A204.1 (cell line): ENCODE measurements around the gene NUP214.
"Not testable (repeated sequence)": the region's sequence is repeated elsewhere in the genome, so short reads cannot be mapped to it uniquely, and the experiment has no call there.

Experiments
- FAIRE-seq: peaks from 2 replicates; lab custom pipeline; 2012; peaks lifted over from hg19 to GRCh38; lab: Jason Lieb, UNC

Gene NUP214

DNA sequence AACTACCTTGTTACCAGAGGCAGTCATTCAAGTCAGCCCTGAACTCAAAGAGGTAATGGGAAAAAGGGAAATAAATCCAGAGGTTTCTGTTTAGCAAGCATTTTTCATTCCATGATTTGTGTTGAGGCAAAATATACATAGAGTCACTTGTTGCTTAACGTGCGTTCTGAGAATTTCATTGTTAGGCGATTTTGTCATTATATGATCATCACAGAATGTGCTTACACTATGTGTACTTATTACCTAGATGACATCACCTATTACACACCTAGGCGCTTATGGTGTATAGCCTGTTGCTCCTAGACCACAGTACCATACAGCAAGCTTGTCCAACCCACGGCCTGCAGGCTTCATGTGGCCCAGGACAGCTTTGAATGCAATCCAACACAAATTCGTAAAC, 36.2 kb downstream of the NUP214 start:
- FAIRE-seq: no peak

- FAIRE-seq: no peak
Measured at GRCh38 chr9:131162886-131163285, 37.5 kb downstream of the NUP214 start.

DNA sequence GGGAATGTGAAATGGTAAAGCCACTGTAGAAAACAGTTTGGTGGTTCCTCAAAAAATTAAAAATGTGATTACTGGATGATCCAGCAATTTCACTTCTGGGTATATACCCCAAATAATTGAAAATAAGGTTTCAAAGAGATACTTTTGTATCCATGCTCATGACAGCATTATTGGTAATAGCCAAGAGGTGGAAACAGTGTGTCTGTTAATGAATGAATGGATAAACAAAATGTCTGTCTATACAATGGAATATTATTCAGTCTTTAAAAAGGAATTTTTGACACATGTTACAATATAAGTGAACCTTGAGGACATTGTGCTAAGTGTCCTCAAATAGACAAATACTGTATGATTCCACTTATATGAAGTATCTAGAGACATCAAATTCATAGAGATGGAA, 40.1 kb downstream of the NUP214 start:
- no peak for FAIRE-seq

- no peak for FAIRE-seq
Measured at GRCh38 chr9:131167146-131167692, 41.8 kb downstream of the NUP214 start.

DNA sequence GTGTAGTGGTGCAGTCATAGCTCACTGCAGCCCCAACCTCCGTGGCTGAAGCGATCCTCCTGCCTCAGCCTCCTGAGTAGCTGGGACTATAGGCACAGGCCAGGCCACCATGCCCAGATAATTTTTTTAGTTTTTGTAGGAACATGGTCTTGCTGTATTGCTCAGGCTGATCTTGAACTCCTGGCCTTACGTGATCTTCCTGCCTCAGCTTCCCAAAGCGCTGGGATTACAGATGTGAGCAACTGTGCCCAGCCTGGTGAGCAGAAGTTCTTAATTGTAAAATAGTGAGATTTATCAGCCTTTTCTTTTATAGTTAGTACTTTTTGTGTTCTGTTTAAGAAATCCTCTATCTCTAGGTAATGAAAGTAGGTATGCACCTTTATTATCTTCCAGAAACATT, 42.5 kb downstream of the NUP214 start:
- no peak for FAIRE-seq

DNA sequence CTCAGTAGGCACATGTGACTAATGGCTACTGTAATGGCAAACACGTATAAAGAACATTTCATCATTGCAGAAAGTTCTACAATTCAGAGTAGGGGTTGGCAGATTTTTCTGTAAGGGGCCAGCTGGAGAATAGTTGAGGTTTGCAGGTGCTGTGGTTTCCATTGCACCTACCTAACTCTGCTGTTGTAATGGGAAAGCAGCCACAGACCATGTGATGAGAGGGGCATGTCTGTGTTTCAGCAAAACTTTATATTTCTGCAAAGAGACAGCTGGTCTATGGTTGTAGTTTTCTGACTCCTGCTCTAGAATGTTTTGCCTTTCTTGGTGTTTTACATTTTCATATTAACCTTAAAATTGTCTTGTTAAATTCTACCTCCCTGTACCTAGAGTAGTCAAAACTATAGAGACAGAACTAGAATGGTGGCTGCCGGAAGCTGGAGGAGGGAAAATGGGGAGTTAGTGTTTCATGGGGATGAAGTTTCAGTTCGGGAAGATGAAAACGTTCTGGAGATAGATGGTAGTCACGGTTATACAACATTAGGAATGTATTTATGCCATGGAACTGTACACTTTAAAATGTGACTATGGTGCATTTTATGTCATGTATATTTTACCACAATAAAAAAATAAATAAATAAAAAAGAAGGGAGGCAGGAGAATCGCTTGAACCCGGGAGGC, 44.3 kb downstream of the NUP214 start:
- no peak for FAIRE-seq

- FAIRE-seq: no peak
Measured at GRCh38 chr9:131173995-131174394, 48.6 kb downstream of the NUP214 start.

DNA sequence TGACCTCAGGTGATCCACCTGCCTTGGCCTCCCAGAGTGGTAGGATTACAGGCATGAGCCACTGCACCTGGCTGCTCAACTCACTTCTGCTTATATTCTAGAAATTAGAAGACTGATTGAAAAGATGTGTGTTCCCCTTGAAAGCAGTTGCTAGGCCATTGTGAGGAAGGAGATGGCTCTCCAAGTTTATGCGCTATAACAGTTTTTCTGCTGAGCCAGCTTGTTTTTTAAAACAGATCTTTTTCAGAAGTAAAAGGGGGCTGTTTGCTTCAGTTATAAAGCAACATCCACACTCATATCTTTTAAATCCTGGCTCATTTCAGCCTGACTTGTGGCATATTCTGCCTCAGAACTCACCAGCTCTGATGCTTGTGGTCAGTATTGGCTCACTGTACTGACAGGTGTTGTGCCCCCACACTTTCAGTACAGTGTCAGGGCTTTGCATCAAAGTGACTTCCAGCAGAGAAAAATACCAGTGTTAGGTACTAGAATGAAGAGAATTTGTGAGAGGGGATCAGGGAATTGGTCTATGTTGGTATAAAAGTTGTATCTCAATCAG, 49.4 kb downstream of the NUP214 start:
- FAIRE-seq: no peak

GRCh38 chr9:131177898-131178297, 52.5 kb downstream of the NUP214 start:
- FAIRE-seq: no peak

DNA sequence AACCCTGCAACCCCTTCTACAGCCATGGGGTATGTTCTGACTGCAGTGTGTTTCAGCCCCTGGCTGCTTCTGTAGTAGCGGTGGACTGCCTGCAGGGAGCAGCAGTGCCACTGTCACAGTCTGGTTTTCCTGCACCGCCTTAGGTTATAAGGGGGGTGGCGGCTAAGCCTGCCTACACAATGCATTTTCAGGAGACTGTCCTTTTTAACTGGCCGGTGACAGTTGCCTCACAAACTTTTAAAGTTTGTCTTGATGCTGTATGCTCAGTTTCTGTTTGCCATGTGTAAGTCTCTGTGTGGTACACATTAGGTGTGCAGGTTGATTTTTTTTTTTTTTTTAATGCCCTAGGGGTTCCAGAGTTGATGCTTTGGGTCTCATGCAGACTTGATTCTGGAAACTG, 53.0 kb downstream of the NUP214 start:
- FAIRE-seq: no peak

DNA sequence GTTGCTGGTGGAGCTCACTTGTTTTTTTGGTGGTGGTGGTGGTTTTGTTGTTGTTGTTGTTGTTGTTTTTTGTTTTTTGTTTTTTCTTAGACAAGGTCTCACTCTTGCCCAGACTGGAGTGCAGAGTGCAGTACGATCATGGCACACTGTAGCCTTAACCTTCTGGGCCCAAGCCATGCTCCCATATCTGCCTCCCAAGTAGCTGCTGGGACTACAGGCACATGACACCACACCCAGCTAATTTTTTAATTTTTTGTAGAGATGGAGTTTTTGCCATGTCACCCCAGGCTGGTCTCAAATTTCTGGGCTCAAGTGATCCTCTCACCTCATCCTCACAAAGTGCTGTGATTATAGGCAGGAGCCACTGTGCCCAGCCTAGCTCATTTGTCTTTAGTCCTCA, 53.5 kb downstream of the NUP214 start:
- FAIRE-seq: no peak

DNA sequence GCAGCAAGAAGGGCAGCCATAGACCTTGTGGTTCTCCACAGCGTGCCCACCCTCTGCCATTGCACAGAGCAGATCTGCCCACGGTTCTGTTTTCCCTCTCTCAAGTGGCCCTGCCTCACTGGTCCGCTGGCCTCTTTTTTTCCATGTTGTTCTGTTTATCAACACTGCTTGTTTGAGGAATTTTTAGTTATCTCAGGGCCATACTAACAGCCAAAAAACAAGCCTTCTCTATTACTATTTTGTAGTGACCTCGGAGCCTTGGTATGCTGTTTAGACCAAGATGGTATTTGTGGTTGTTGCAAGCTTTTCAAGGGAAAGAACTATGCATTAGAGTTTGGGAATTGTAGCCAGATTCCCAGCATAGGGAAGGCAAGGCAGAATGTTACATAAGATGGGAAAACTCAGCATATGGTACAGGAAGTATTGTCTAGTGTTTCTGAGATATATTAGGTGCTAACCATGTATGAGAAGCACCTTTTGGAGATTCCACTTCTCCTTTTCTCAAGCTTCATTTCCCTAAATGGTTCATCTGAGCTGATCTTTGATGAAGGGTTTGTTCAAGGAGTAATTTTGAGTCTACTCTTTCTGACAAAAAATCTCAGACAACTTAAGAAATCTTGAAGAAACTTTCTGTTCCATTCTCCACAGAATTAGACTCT, 54.3 kb downstream of the NUP214 start:
- FAIRE-seq: no peak

DNA sequence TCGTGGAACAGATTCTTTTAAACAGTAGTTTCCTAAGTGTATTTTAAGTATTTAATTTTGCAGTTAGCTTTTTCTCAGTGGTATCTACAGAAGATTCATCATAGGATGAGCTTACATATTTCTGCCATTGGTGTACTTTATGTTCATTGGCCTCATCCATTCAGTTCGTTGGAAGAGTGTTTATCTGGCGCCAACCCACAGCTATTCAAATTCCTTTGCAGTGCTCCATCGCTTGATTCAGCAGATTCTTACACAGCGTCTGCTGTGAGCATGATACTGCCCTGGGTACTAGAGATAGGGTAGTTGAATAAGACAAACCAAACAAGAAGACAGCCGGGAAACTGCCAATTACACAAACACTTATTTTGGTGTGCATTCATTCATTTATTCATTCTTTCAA, 55.1 kb downstream of the NUP214 start:
- FAIRE-seq: no peak

DNA sequence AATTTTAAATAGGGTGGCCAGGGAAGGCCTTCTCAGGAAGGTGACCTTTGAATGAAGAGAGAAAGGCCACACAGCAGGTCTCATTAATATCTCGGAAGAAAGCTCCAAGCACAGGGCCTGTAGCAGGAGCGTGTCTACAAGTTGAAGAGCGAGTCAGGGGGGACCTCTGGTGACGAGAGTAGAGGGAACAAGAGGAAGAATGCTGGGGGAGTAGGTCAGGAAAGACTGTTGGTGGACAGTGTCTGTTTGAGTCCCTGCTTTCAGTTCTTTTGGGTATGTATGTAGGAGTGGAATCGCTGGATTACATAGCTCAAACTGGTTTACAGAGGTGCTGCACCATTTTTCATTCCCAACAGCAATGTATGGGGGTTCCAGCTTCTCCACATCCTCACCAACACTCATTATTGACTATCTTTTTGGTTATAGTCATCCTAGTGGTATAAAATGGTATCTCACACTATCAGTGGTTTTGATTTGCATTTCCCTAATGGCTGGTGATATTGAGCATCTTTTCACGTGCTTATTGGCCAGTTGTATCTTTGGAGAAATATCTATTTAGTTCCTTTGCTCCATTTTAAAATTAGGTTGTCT, 55.8 kb downstream of the NUP214 start:
- no peak for FAIRE-seq

DNA sequence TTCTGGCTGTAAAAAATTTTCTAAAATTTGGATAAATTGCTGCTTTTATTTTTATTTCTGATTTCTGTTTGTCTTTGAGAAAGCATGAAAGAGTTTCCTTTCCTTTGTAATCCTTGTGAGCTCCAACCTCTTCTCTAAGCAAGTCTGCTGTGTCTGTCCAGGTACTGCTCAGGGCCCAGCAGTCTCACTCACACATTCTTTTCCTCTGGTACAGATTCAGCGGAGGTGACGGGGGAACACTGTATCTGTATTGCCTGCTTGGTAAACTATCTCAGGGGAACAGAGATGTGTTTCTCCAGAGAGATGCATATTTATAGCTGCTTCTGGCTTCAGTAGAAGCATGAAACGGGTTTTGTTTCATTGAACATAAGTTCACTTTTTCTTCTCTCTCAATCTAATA, 60.5 kb downstream of the NUP214 start:
- no peak for FAIRE-seq

- no peak for FAIRE-seq
Measured at GRCh38 chr9:131186622-131187021, 61.2 kb downstream of the NUP214 start.

DNA sequence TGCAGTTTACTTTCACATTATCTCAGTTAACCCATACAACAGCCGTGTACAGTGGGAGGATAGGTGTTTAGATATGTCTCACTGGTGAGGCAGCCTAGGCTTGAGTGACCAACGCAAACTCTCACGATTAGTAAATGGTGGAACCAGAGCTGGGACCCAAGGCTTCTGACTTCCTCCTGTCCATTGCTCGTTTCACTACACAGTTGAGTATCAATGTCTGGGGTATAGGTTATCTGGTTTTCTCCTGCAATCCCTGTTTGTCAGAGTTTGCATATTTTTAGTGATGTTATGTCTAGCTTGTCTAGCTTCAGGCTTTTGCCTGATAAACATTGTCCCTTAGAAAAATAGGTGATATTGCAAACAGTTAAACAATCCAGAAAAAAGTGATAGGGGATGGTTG, 62.6 kb downstream of the NUP214 start:
- FAIRE-seq: no peak

- FAIRE-seq: no peak
Measured at GRCh38 chr9:131188976-131189375, 63.6 kb downstream of the NUP214 start.

GRCh38 chr9:131190191-131190590, 64.8 kb downstream of the NUP214 start:
- FAIRE-seq: no peak

DNA sequence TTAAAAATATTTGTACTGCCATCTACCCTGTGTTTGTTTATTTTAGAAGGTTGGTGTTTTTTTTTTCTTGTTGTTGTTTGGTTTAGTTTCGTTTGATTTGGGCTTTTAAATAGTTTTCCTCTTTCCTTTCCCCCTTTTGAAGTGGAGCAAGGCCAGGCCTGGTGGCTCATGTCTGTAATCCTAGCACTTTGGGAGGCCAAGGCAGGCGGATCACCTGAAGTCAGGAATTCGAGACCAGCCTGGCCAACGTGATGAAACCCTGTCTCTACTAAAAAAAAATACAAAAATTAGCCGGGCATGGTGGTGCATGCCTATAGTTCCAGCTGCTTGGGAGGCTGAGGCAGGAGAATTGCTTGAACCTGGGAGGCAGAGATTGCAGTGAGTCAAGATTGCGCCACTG, 65.6 kb downstream of the NUP214 start:
- not testable (repeated sequence) for FAIRE-seq

DNA sequence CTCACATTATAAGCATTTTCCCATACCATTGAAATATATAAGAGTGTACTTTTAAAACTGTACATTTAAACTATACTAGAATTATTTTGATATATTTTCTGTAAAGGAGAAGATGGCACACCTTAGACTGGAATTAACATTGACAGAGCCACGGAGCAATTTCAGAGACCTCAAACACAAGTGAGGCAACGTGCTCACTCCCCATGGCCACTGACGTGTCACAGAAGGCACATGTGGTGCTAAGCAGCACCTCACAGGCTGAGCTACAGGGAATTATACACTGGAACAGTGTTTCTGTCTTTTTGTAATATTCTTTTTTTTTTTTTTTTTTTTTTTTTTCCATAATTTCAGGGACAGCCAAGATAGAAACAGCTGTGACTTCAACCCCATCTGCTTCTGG, 66.5 kb downstream of the NUP214 start:
- FAIRE-seq: no peak

DNA sequence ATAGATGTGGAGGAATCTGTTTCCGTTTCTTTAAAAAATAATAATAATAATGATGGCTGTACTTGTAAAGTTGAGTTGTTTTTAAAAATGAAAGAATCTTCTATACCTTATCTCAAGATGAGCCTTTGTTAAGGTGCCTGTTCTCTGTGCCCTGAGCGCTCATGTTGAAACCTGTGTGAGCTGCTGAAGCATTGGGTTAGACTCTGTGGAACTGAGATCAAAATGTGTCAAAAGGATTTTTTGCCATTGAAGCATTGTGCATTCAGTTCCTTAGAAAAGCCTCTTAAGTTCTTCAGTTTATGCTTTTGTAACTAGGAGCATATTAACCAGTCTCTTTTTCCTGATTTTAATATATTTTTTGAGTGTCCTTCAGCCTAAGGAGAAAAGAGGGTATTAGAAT, 67.7 kb downstream of the NUP214 start:
- FAIRE-seq: no peak

- no peak for FAIRE-seq
Measured at GRCh38 chr9:131194762-131195161, 69.4 kb downstream of the NUP214 start.
